ENCODE measurements around the gene MUC22. TPM values are rescaled to one million over a fixed set of nuclear protein-coding genes. Genes with fewer than 3 reads are reported as not detected.
"Not testable (repeated sequence)": the region's sequence is repeated elsewhere in the genome, so short reads cannot be mapped to it uniquely, and the experiment has no call there.

Gene MUC22
- total and polyA plus RNA-seq, 11 donors, result 0.01 to 0.49 (median 0.20) TPM; not detected in 1

GRCh38 chr6:30998785-30999184 lies 11.5 kb upstream of the MUC22 start:
- Histone ChIP-seq H3K4me1 (no peaks in the 10 kb centered on the region), H3K27me3 (no peaks in the 10 kb centered on the region), H3K4me3 (no peak overlapping the region), H3K9me3 (no peaks in the 10 kb centered on the region), H3K36me3 (no peaks in the 10 kb centered on the region), H3K27ac (no peak overlapping the region)
- intact Hi-C loops (cut with DNase I), result no loop called here
- ATAC-seq, result no peak
- no peak for TF ChIP-seq POLR2A (IDR thresholded peaks at IDR 0.05)
- TF ChIP-seq CTCF (IDR thresholded peaks at IDR 0.05), result no peak
- 55 to 73% (median 66%) methylated on average over 5 of the region's 5 CpGs for whole genome bisulfite sequencing, 4 donors
- DNase-seq, result no peak

- not testable (repeated sequence) for H3K36me3 ChIP-seq, H3K9me3 ChIP-seq, H3K4me3 ChIP-seq, ATAC-seq, DNase-seq, H3K27me3 ChIP-seq, H3K27ac ChIP-seq
- intact Hi-C loops (cut with DNase I), result loop anchor here in 2 of 10 donors (10.0 kb wide), 2 partner anchors 55 to 255 kb away; partner anchors contain the start of genes FLOT1 (in 1 of the 2), IER3 (in 1 of the 2) and MUCL3 (in 1 of the 2)
- peaks cover 0 to 14% (median 8%) of the 10 kb centered on the region in 12 donors for H3K4me1 ChIP-seq
- 89 to 95% (median 94%) methylated on average over 16 to 39 of the region's 39 CpGs for WGBS, 4 donors
These were observed 10.0 kb upstream of the MUC22 start for GRCh38 chr6:31000067-31000860.

- Histone ChIP-seq H3K27me3 (no peaks in the 10 kb centered on the region), H3K4me1 (peaks cover 0 to 19% (median 11%) of the 10 kb centered on the region in 12 donors), H3K4me3 (no peak overlapping the region), H3K9me3 (no peaks in the 10 kb centered on the region), H3K27ac (no peak overlapping the region), H3K36me3 (no peaks in the 10 kb centered on the region)
- intact Hi-C loops (cut with DNase I), result loop anchor here in 2 of 10 donors (10.0 kb wide), 2 partner anchors 57 to 257 kb away; partner anchors contain the start of genes FLOT1 (in 1 of the 2), IER3 (in 1 of the 2) and MUCL3 (in 1 of the 2)
- 78 to 87% (median 86%) methylated on average over 13 of the region's 13 CpGs for WGBS, 4 donors
- no peak for TF ChIP-seq POLR2A (IDR thresholded peaks at IDR 0.05)
- no peak for TF ChIP-seq CTCF (IDR thresholded peaks at IDR 0.05)
- ATAC-seq (no peak), DNase-seq (no peak)
These were observed 8.9 kb upstream of the MUC22 start for GRCh38 chr6:31001281-31001888.

GRCh38 chr6:31002471-31002870 lies 7.8 kb upstream of the MUC22 start:
- Histone ChIP-seq H3K4me1 (peaks cover 0 to 19% (median 11%) of the 10 kb centered on the region in 12 donors), H3K4me3 (no peak overlapping the region), H3K27ac (no peak overlapping the region), H3K9me3 (no peaks in the 10 kb centered on the region), H3K27me3 (no peaks in the 10 kb centered on the region), H3K36me3 (no peaks in the 10 kb centered on the region)
- 66 to 80% (median 76%) methylated on average over 2 of the region's 2 CpGs for WGBS, 4 donors
- TF ChIP-seq POLR2A (IDR thresholded peaks at IDR 0.05) (no peak), CTCF (IDR thresholded peaks at IDR 0.05) (no peak)
- intact Hi-C loops (cut with DNase I), result loop anchor here in 2 of 10 donors (10.0 kb wide), 2 partner anchors 58 to 258 kb away; partner anchors contain the start of genes FLOT1 (in 1 of the 2), IER3 (in 1 of the 2) and MUCL3 (in 1 of the 2)
- no peak for DNase-seq
- no peak for ATAC-seq
